Measurements from ENCODE around the gene VPS13A. TPM values are rescaled to one million over a fixed set of nuclear protein-coding genes. Genes with fewer than 3 reads are reported as not detected.

VPS13A gene
- total RNA-seq, 4 donors from 2014 or later = 45.9 to 77.0 (median 53.5) TPM

GRCh38 chr9:77212801-77213200, 35.5 kb downstream of the VPS13A start:
- H3K4me3 ChIP-seq (replicated peaks in 1 of 3) = no peak overlapping the region
- TF ChIP-seq POLR2A (IDR thresholded peaks at IDR 0.05) = no peak
- TF ChIP-seq, protein P1, sequence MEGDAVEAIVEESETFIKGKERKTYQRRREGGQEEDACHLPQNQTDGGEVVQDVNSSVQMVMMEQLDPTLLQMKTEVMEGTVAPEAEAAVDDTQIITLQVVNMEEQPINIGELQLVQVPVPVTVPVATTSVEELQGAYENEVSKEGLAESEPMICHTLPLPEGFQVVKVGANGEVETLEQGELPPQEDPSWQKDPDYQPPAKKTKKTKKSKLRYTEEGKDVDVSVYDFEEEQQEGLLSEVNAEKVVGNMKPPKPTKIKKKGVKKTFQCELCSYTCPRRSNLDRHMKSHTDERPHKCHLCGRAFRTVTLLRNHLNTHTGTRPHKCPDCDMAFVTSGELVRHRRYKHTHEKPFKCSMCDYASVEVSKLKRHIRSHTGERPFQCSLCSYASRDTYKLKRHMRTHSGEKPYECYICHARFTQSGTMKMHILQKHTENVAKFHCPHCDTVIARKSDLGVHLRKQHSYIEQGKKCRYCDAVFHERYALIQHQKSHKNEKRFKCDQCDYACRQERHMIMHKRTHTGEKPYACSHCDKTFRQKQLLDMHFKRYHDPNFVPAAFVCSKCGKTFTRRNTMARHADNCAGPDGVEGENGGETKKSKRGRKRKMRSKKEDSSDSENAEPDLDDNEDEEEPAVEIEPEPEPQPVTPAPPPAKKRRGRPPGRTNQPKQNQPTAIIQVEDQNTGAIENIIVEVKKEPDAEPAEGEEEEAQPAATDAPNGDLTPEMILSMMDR (IDR thresholded peaks at IDR 0.05) = no peak
- H3K36me3 ChIP-seq = peaks cover 0 to 3% of the 10 kb centered on the region in 2 donors
- intact Hi-C loops (cut with DNase I) = no loop called here
- no peaks in the 10 kb centered on the region for H3K27me3 ChIP-seq
- no peak overlapping the region for H3K27ac ChIP-seq
- no peaks in the 10 kb centered on the region for H3K4me1 ChIP-seq
- WGBS, 2 donors = 90 to 94% methylated on average over 1 of the region's 1 CpG
- DNase-seq = no peak
- no peaks in the 10 kb centered on the region for H3K9me3 ChIP-seq

GRCh38 chr9:77215874-77216273, 38.5 kb downstream of the VPS13A start:
- Histone ChIP-seq H3K27ac (no peak overlapping the region), H3K27me3 (no peaks in the 10 kb centered on the region), H3K4me3 (replicated peaks in 1 of 3) (no peak overlapping the region), H3K4me1 (no peaks in the 10 kb centered on the region), H3K9me3 (no peaks in the 10 kb centered on the region), H3K36me3 (peaks cover 0 to under 1% of the 10 kb centered on the region in 2 donors)
- DNase-seq = no peak
- no peak for TF ChIP-seq POLR2A (IDR thresholded peaks at IDR 0.05)
- TF ChIP-seq, protein P1 (IDR thresholded peaks at IDR 0.05) = peak in 1 of 6 experiments; percentile 17
- intact Hi-C loops (cut with DNase I) = no loop called here
- WGBS, 2 donors = 81 to 85% methylated on average over 5 of the region's 5 CpGs

GRCh38 chr9:77218612-77219011, 41.3 kb downstream of the VPS13A start:
- intact Hi-C loops (cut with DNase I) = no loop called here
- no peaks in the 10 kb centered on the region for H3K9me3 ChIP-seq
- no peaks in the 10 kb centered on the region for H3K4me1 ChIP-seq
- no peaks in the 10 kb centered on the region for H3K36me3 ChIP-seq
- no peaks in the 10 kb centered on the region for H3K27me3 ChIP-seq
- H3K27ac ChIP-seq = no peak overlapping the region
- TF ChIP-seq POLR2A (IDR thresholded peaks at IDR 0.05) = no peak
- TF ChIP-seq, protein P1 (IDR thresholded peaks at IDR 0.05) = no peak
- no peak for DNase-seq
- 71 to 81% methylated on average over 3 of the region's 3 CpGs for WGBS, 2 donors
- no peak overlapping the region for H3K4me3 ChIP-seq (replicated peaks in 1 of 3)

GRCh38 chr9:77221431-77221830, 44.1 kb downstream of the VPS13A start:
- TF ChIP-seq POLR2A (IDR thresholded peaks at IDR 0.05) = no peak
- TF ChIP-seq, protein P1 (IDR thresholded peaks at IDR 0.05) = no peak
- no peak overlapping the region for H3K27ac ChIP-seq
- no peaks in the 10 kb centered on the region for H3K4me1 ChIP-seq
- no peaks in the 10 kb centered on the region for H3K36me3 ChIP-seq
- WGBS, 2 donors = 94% methylated on average over 3 of the region's 3 CpGs
- no peak for DNase-seq
- intact Hi-C loops (cut with DNase I) = no loop called here
- H3K27me3 ChIP-seq = no peaks in the 10 kb centered on the region
- H3K4me3 ChIP-seq (replicated peaks in 1 of 3) = no peak overlapping the region
- H3K9me3 ChIP-seq = no peaks in the 10 kb centered on the region

- no peaks in the 10 kb centered on the region for H3K9me3 ChIP-seq
- TF ChIP-seq, protein P1 (IDR thresholded peaks at IDR 0.05) = no peak
- no peak for TF ChIP-seq POLR2A (IDR thresholded peaks at IDR 0.05)
- no peaks in the 10 kb centered on the region for H3K27me3 ChIP-seq
- intact Hi-C loops (cut with DNase I) = no loop called here
- 91 to 92% methylated on average over 5 of the region's 5 CpGs for WGBS, 2 donors
- peaks cover 0 to 12% of the 10 kb centered on the region in 2 donors for H3K36me3 ChIP-seq
- H3K4me1 ChIP-seq = no peaks in the 10 kb centered on the region
- H3K27ac ChIP-seq = no peak overlapping the region
- no peak for DNase-seq
- no peak overlapping the region for H3K4me3 ChIP-seq (replicated peaks in 1 of 3)
Measured at GRCh38 chr9:77224746-77225312, 47.5 kb downstream of the VPS13A start.

All from thyroid gland (tissue), 4 donors.